Neural crest cell (in vitro differentiated cells): ENCODE measurements around the gene EML3. TPM values are rescaled to one million over a fixed set of nuclear protein-coding genes. Genes with fewer than 3 reads are reported as not detected.
A peak's percentile ranks its signal among the peaks of the same experiment; 100 is the strongest.
"Not testable (repeated sequence)": the region's sequence is repeated elsewhere in the genome, so short reads cannot be mapped to it uniquely, and the experiment has no call there.

ENCODE experiments used
- DNase-seq: peaks from one replicate; pipeline ENCODE4 v3.0.0; 2021; ENCODE audit warnings: low read depth, mixed read lengths, low spot score
- H3K27ac Mint-ChIP-seq: one replicate; pipeline ENCODE4 v1.8.0; 2021; ENCODE audit warnings: mild to moderate bottlenecking, mixed read lengths; ENCODE audit not compliant: unreplicated experiment
- H3K27me3 Mint-ChIP-seq: 2 replicates; pipeline ENCODE4 v1.8.0; 2021; ENCODE audit warnings: low read depth, mild to moderate bottlenecking, mixed read lengths
- H3K36me3 Mint-ChIP-seq: 2 replicates; pipeline ENCODE4 v1.8.0; 2021; ENCODE audit warnings: low read depth, mild to moderate bottlenecking, mixed read lengths
- H3K4me1 Mint-ChIP-seq: 2 replicates; pipeline ENCODE4 v1.8.0; 2021; ENCODE audit warnings: mixed read lengths
- H3K4me3 Mint-ChIP-seq: one replicate; pipeline ENCODE4 v1.8.0; 2021; ENCODE audit warnings: mild to moderate bottlenecking, mixed read lengths
- H3K9me3 Mint-ChIP-seq: 2 replicates; pipeline ENCODE4 v1.8.0; 2021; ENCODE audit warnings: mixed read lengths
- CTCF ChIP-seq: fragments of 200-600 bp; sonication (generic); conservative IDR thresholded peaks from 2 replicates; pipeline ENCODE4 v1.5.0; 2021; ENCODE audit warnings: antibody characterized with exemption, mild to moderate bottlenecking
- total RNA-seq: library from RNA; stranded (reverse); gene quantifications from 2 replicates; pipeline ENCODE4 v1.2.1, GENCODE V29; 2021

EML3 gene
- total RNA-seq, 1 donor from 2014 or later: 40.0 TPM

GRCh38 chr11:62592989-62593421 is 19.6 kb downstream of the EML3 start:
- H3K36me3 Mint-ChIP-seq: peaks cover 20% of the 10 kb centered on the region
- no peak for TF ChIP-seq CTCF
- H3K27ac Mint-ChIP-seq: peak overlapping the region; percentile 75
- no peaks in the 10 kb centered on the region for H3K27me3 Mint-ChIP-seq
- no peaks in the 10 kb centered on the region for H3K9me3 Mint-ChIP-seq
- DNase-seq: no peak
- H3K4me3 Mint-ChIP-seq: peak overlapping the region; percentile 48
- peaks cover 37% of the 10 kb centered on the region for H3K4me1 Mint-ChIP-seq

- H3K4me3 Mint-ChIP-seq: peak overlapping the region; percentile 92
- no peaks in the 10 kb centered on the region for H3K9me3 Mint-ChIP-seq
- TF ChIP-seq CTCF: no peak
- no peak for DNase-seq
- peak overlapping the region; percentile 98 for H3K27ac Mint-ChIP-seq
- H3K36me3 Mint-ChIP-seq: peaks cover 15% of the 10 kb centered on the region
- H3K4me1 Mint-ChIP-seq: peaks cover 32% of the 10 kb centered on the region
- H3K27me3 Mint-ChIP-seq: no peaks in the 10 kb centered on the region
These were observed 20.3 kb downstream of the EML3 start for GRCh38 chr11:62592146-62592815.

- DNase-seq: peak; percentile 91
- no peak for TF ChIP-seq CTCF
- Mint-ChIP-seq H3K27ac (peak within 1 kb of the TSS; percentile 98), H3K4me3 (peak within 1 kb of the TSS; percentile 92), H3K36me3 (peaks cover 15% of the 10 kb centered on the region), H3K27me3 (no peaks in the 10 kb centered on the region), H3K4me1 (peaks cover 32% of the 10 kb centered on the region), H3K9me3 (no peaks in the 10 kb centered on the region)
These were observed 21.0 kb downstream of the EML3 start, which contains the start of gene TUT1 for GRCh38 chr11:62591448-62592145. TSS of gene TUT1 (minus strand) at chr11:62591523. CDS start at chr11:62591485, 38 bp downstream.

- no peaks in the 10 kb centered on the region for H3K9me3 Mint-ChIP-seq
- peak overlapping the region; percentile 72 for H3K4me3 Mint-ChIP-seq
- H3K27ac Mint-ChIP-seq: peak overlapping the region; percentile 57
- peak; percentile 50 for TF ChIP-seq CTCF
- H3K27me3 Mint-ChIP-seq: no peaks in the 10 kb centered on the region
- H3K4me1 Mint-ChIP-seq: peaks cover 32% of the 10 kb centered on the region
- peaks cover 5% of the 10 kb centered on the region for H3K36me3 Mint-ChIP-seq
- no peak for DNase-seq
These were observed 23.5 kb downstream of the EML3 start for GRCh38 chr11:62588966-62589637.

- H3K36me3 Mint-ChIP-seq, H3K4me3 Mint-ChIP-seq, DNase-seq, H3K27me3 Mint-ChIP-seq, H3K4me1 Mint-ChIP-seq, H3K27ac Mint-ChIP-seq, H3K9me3 Mint-ChIP-seq: not testable (repeated sequence)
These were observed 27.2 kb downstream of the EML3 start for GRCh38 chr11:62585356-62585755.

GRCh38 chr11:62581735-62582134 is 30.8 kb downstream of the EML3 start:
- H3K27me3 Mint-ChIP-seq, H3K36me3 Mint-ChIP-seq, DNase-seq, H3K4me1 Mint-ChIP-seq, H3K9me3 Mint-ChIP-seq, H3K27ac Mint-ChIP-seq, H3K4me3 Mint-ChIP-seq: not testable (repeated sequence)
